Panc1 (cell line): Measurements from ENCODE around the gene CYP39A1. TPM values are rescaled to one million over a fixed set of nuclear protein-coding genes. Genes with fewer than 3 reads are reported as not detected.

Source experiments
- ATAC-seq: fragments of 200-7000 bp; cut with Tn5 transposase; 2 replicates; pipeline ENCODE4 v1.9.1; 2020; ENCODE audit warnings: mild to moderate bottlenecking, moderate library complexity
- BruUV-seq: library from RNA; stranded (reverse); fragments of 400-500 nt; replicated peaks from 2 replicates; lab custom pipeline; 2021; lab: Mats Ljungman, UMichigan
- CTCF ChIA-PET: fragments of 300-600 bp; sonication (Branson Sonifier 250); formaldehyde crosslinking; loops from one replicate; lab custom pipeline; 2022; ENCODE audit warnings: antibody characterized with exemption; lab: Charles Lee
- POLR2A ChIA-PET: fragments of 300-600 bp; sonication (Branson Sonifier 250); formaldehyde crosslinking; loops from one replicate; lab custom pipeline; 2022; ENCODE audit warnings: antibody characterized with exemption; lab: Charles Lee
- DNase-seq: peaks from one replicate; pipeline ENCODE4 v3.0.0-alpha.2; 2010; ENCODE audit warnings: low read depth, low spot score
- H3K27ac ChIP-seq: 2 replicates; pipeline ENCODE4 v1.5.1; 2011; ENCODE audit warnings: mild to moderate bottlenecking, low read length, inconsistent platforms
- H3K27me3 ChIP-seq: fragments of 200-500 bp; sonication (Bioruptor generic); 2 replicates; pipeline ENCODE4 v1.6.0; 2014; ENCODE audit warnings: low read length, inconsistent platforms; ENCODE audit not compliant: control insufficient read depth, insufficient read depth
- H3K36me3 ChIP-seq: fragments of 200-500 bp; sonication (Bioruptor generic); 2 replicates; pipeline ENCODE4 v1.5.1; 2014; ENCODE audit warnings: inconsistent platforms, mild to moderate bottlenecking, low read length, moderate library complexity; ENCODE audit not compliant: control insufficient read depth, insufficient read depth
- H3K4me1 ChIP-seq: 2 replicates; pipeline ENCODE4 v1.5.1; 2011; ENCODE audit warnings: inconsistent platforms, mild to moderate bottlenecking, low read length, moderate library complexity; ENCODE audit not compliant: control insufficient read depth, insufficient read depth
- H3K4me3 ChIP-seq, 2 experiments: 2 replicates each; pipeline ENCODE4 v1.5.1; 2011 to 2012; ENCODE audit warnings: low read depth in 2 of 2, low read length in 2 of 2, mild to moderate bottlenecking in 2 of 2, inconsistent platforms in 1 of 2, moderate library complexity in 1 of 2
- H3K9me3 ChIP-seq: fragments of 200-500 bp; sonication (Bioruptor generic); 2 replicates; pipeline ENCODE4 v1.5.1; 2014; ENCODE audit warnings: low read depth, mild to moderate bottlenecking, inconsistent platforms, low read length, moderate library complexity; ENCODE audit not compliant: control insufficient read depth, insufficient read depth
- POLR2AphosphoS5 ChIP-seq: IDR thresholded peaks from 2 replicates; pipeline ENCODE4 v1.6.1; 2012; ENCODE audit warnings: mild to moderate bottlenecking, low read depth, low read length, moderate library complexity
- SIN3A ChIP-seq: IDR thresholded peaks from 2 replicates; pipeline ENCODE4 v1.6.1; 2012; ENCODE audit warnings: low read depth, mild to moderate bottlenecking, low read length, moderate library complexity, borderline replicate concordance; ENCODE audit not compliant: insufficient read depth
- TCF7L2 ChIP-seq: IDR thresholded peaks from 2 replicates; pipeline ENCODE4 v1.6.1; 2011; ENCODE audit warnings: mild to moderate bottlenecking, low read depth, low read length, inconsistent platforms
- in situ Hi-C: cut with HindIII; loops from 2 replicates; pipeline ENCODE4 v1.10.0; 2016; ENCODE audit warnings: low sequenced_read_pairs, low pct_unique_long_range_greater_than_20kb
- intact Hi-C: fragments of 100-400 bp; cut with micrococcal nuclease; formaldehyde crosslinking; loops from one replicate; pipeline ENCODE4 v1.10.0; 2022; ENCODE audit not compliant: unreplicated experiment
- total RNA-seq: library from RNA; stranded (reverse); gene quantifications from one replicate; pipeline ENCODE4 v1.2.1, GENCODE V29; 2021; ENCODE audit not compliant: unreplicated experiment
- TF ChIP-seq, protein P1 (sequence below), 2 experiments: IDR thresholded peaks; 2 replicates each; pipeline ENCODE4 v1.6.1; 2011 to 2012; ENCODE audit warnings: low read depth in 2 of 2, control low read depth in 1 of 2, low read length in 1 of 2, mild to moderate bottlenecking in 1 of 2, moderate library complexity in 1 of 2; ENCODE audit not compliant: insufficient read depth in 1 of 2
- TF ChIP-seq, protein P2 (sequence below): fragments of 450-650 bp; IDR thresholded peaks from 2 replicates; pipeline ENCODE4 v1.5.1; 2017; ENCODE audit warnings: mild to moderate bottlenecking

The CYP39A1 gene
- total RNA-seq, 1 experiment from 2014 or later: 0.72 TPM

DNA sequence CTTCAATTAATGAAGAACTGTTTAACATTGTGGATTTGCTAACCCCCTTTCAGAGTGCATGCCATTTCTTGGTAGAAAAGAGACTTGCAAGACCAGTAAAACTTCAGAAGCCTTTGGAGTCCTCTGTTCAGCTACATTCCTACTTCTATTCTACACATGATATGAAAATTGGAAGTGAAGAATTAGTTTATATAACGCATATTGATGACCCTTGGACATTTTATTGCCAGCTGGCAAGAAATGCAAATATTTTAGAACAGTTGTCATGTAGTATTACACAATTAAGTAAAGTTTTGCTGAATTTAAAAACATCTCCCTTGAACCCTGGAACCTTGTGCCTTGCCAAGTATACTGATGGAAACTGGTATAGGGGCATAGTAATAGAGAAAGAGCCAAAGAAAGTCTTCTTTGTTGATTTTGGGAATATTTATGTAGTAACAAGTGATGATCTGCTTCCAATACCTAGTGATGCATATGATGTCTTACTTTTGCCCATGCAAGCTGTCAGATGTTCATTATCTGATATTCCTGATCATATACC is 38.4 kb upstream of the CYP39A1 start:
- in situ Hi-C loops: no loop called here
- Histone ChIP-seq H3K4me3 (no peak overlapping the region), H3K27ac (no peak overlapping the region), H3K9me3 (no peaks in the 10 kb centered on the region), H3K4me1 (no peaks in the 10 kb centered on the region), H3K27me3 (peaks cover 5% of the 10 kb centered on the region), H3K36me3 (no peaks in the 10 kb centered on the region)
- intact Hi-C loops: no loop called here
- no peak for ATAC-seq
- no TSS peak for BruUV-seq
- POLR2A ChIA-PET: interaction anchor here (0.6 kb wide), 1 partner anchor 55 kb away, joined by 5 read pairs; no protein-coding TSS in a partner anchor
- DNase-seq: no peak
- CTCF ChIA-PET: no interaction called here
- no peak for TF ChIP-seq POLR2AphosphoS5
- TF ChIP-seq, protein P1, sequence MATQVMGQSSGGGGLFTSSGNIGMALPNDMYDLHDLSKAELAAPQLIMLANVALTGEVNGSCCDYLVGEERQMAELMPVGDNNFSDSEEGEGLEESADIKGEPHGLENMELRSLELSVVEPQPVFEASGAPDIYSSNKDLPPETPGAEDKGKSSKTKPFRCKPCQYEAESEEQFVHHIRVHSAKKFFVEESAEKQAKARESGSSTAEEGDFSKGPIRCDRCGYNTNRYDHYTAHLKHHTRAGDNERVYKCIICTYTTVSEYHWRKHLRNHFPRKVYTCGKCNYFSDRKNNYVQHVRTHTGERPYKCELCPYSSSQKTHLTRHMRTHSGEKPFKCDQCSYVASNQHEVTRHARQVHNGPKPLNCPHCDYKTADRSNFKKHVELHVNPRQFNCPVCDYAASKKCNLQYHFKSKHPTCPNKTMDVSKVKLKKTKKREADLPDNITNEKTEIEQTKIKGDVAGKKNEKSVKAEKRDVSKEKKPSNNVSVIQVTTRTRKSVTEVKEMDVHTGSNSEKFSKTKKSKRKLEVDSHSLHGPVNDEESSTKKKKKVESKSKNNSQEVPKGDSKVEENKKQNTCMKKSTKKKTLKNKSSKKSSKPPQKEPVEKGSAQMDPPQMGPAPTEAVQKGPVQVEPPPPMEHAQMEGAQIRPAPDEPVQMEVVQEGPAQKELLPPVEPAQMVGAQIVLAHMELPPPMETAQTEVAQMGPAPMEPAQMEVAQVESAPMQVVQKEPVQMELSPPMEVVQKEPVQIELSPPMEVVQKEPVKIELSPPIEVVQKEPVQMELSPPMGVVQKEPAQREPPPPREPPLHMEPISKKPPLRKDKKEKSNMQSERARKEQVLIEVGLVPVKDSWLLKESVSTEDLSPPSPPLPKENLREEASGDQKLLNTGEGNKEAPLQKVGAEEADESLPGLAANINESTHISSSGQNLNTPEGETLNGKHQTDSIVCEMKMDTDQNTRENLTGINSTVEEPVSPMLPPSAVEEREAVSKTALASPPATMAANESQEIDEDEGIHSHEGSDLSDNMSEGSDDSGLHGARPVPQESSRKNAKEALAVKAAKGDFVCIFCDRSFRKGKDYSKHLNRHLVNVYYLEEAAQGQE (IDR thresholded peaks at IDR 0.05; ENCODE audit: insufficient read depth in 1 of 2, low read depth in 2 of 2, low read length in 1 of 2): no peak
- TF ChIP-seq, protein P2, sequence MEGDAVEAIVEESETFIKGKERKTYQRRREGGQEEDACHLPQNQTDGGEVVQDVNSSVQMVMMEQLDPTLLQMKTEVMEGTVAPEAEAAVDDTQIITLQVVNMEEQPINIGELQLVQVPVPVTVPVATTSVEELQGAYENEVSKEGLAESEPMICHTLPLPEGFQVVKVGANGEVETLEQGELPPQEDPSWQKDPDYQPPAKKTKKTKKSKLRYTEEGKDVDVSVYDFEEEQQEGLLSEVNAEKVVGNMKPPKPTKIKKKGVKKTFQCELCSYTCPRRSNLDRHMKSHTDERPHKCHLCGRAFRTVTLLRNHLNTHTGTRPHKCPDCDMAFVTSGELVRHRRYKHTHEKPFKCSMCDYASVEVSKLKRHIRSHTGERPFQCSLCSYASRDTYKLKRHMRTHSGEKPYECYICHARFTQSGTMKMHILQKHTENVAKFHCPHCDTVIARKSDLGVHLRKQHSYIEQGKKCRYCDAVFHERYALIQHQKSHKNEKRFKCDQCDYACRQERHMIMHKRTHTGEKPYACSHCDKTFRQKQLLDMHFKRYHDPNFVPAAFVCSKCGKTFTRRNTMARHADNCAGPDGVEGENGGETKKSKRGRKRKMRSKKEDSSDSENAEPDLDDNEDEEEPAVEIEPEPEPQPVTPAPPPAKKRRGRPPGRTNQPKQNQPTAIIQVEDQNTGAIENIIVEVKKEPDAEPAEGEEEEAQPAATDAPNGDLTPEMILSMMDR: no peak
- TF ChIP-seq SIN3A: no peak
- no peak for TF ChIP-seq TCF7L2

DNA sequence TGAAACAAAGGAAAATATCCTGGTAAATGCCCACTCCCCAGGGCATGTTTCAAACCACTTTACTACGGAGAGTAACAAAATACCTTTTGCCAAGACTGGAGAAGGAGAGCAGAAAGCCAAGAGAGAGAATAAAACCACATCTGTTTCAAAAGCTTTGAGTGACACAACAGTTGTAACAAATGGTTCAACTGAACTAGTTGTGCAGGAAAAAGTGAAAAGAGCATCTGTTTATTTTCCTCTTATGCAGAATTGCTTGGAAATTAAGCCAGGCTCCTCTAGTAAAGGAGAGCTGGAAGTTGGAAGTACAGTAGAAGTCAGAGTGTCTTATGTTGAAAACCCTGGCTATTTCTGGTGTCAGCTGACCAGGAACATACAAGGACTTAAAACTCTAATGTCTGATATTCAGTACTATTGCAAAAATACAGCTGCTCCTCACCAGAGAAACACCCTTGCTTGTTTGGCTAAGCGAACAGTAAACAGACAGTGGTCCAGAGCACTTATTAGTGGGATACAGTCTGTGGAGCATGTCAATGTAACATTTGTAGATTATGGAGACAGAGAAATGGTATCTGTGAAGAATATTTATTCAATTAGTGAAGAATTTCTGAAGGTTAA is 37.6 kb upstream of the CYP39A1 start:
- H3K9me3 ChIP-seq: no peaks in the 10 kb centered on the region
- H3K36me3 ChIP-seq: no peaks in the 10 kb centered on the region
- DNase-seq: no peak
- intact Hi-C loops: no loop called here
- TF ChIP-seq, protein P2: no peak
- no peak for TF ChIP-seq POLR2AphosphoS5
- TF ChIP-seq, protein P1 (IDR thresholded peaks at IDR 0.05; ENCODE audit: insufficient read depth in 1 of 2, low read depth in 2 of 2, low read length in 1 of 2): no peak
- ChIA-PET CTCF (no interaction called here), POLR2A (no interaction called here)
- in situ Hi-C loops: no loop called here
- no peak overlapping the region for H3K27ac ChIP-seq
- BruUV-seq: no TSS peak
- no peaks in the 10 kb centered on the region for H3K4me1 ChIP-seq
- peaks cover 2% of the 10 kb centered on the region; the same call in 1 of the 2 replicates for H3K27me3 ChIP-seq
- ATAC-seq: no peak
- H3K4me3 ChIP-seq: no peak overlapping the region
